Measurements from ENCODE around the gene PIANP.

DNA sequence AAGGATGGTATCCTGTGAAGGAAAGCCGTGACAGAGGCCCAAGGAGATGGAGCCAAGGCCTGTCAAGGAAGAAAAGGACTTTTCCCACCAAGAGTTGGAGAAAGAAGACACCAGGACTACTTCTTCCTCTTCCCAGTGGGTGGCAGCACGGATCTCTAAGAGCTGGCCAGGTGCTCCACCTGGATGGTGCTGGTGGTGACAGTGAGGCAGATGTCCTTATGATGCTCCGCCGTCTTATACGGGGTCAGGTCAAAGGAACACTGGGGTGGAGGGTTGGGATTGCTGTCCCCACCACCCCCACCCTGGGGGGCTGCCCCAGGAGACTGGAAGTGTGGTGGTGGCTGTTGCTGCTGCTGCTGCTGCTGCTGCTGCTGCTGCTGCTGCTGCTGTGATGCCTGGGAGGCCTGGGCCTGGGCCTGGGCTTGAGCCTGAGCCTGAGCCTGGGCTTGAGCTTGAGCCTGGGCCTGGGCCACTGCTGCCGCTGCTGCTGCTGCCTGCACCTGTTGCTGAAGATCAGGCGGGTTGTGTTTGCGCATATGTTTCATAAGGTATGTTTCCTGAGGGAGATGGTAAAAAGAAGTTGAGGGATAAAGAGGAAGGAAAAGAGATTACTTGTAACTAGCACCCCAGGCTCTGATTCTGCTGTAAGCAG lies 32.9 kb downstream of the PIANP start:
- TF ChIP-seq, protein P1, sequence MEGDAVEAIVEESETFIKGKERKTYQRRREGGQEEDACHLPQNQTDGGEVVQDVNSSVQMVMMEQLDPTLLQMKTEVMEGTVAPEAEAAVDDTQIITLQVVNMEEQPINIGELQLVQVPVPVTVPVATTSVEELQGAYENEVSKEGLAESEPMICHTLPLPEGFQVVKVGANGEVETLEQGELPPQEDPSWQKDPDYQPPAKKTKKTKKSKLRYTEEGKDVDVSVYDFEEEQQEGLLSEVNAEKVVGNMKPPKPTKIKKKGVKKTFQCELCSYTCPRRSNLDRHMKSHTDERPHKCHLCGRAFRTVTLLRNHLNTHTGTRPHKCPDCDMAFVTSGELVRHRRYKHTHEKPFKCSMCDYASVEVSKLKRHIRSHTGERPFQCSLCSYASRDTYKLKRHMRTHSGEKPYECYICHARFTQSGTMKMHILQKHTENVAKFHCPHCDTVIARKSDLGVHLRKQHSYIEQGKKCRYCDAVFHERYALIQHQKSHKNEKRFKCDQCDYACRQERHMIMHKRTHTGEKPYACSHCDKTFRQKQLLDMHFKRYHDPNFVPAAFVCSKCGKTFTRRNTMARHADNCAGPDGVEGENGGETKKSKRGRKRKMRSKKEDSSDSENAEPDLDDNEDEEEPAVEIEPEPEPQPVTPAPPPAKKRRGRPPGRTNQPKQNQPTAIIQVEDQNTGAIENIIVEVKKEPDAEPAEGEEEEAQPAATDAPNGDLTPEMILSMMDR (IDR thresholded peaks at IDR 0.05; ENCODE audit: low read depth, low read length) = peak; percentile 47
- TF ChIP-seq EZH2phosphoT487 (IDR thresholded peaks at IDR 0.05; ENCODE audit: low read depth) = no peak
